ENCODE data around the gene ZNF277.

- TF ChIP-seq PBX3 (IDR thresholded peaks at IDR 0.05; ENCODE audit: insufficient replicate concordance, low read depth, low read length) (no peak), NFXL1 (IDR thresholded peaks at IDR 0.05; ENCODE audit: borderline replicate concordance) (no peak), TAF1 (IDR thresholded peaks at IDR 0.05; ENCODE audit: borderline replicate concordance, low read depth, low read length) (no peak), SIN3A (IDR thresholded peaks at IDR 0.05; ENCODE audit: low read depth, low read length) (no peak), POLR2AphosphoS5 (IDR thresholded peaks at IDR 0.05; ENCODE audit: low read length) (no peak), NR2C2 (IDR thresholded peaks at IDR 0.05; ENCODE audit: borderline replicate concordance, control insufficient read depth, insufficient read length, low read depth) (no peak), CHD4 (IDR thresholded peaks at IDR 0.05) (no peak), MXI1 (IDR thresholded peaks at IDR 0.05; ENCODE audit: low read depth, low read length) (no peak), ATF3 (IDR thresholded peaks at IDR 0.05; ENCODE audit: borderline replicate concordance, extremely low read depth, low read depth, low read length) (no peak), TARDBP (IDR thresholded peaks at IDR 0.05; ENCODE audit: borderline replicate concordance) (no peak), CTCF (IDR thresholded peaks at IDR 0.05 in 2 of 3, conservative IDR thresholded peaks at IDR 0.05 in 1 of 3; ENCODE audit: control insufficient read depth in 2 of 3, extremely low read depth in 1 of 3, insufficient read depth in 1 of 3, low read depth in 3 of 3, low read length in 3 of 3) (no peak)
Observed at GRCh38 chr7:112300831-112301407, 94.4 kb downstream of the ZNF277 start.
